HG03432 (cell line): ENCODE results near the gene DHPS.
"Not testable (repeated sequence)": the region's sequence is repeated elsewhere in the genome, so short reads cannot be mapped to it uniquely, and the experiment has no call there.

Experiments
- ATAC-seq: cut with Tn5 transposase; IDR thresholded peaks from one replicate; pipeline ENCODE4 v1.9.1; 2021; ENCODE audit warnings: mild to moderate bottlenecking, moderate library complexity; ENCODE audit not compliant: unreplicated experiment

Gene DHPS

DNA sequence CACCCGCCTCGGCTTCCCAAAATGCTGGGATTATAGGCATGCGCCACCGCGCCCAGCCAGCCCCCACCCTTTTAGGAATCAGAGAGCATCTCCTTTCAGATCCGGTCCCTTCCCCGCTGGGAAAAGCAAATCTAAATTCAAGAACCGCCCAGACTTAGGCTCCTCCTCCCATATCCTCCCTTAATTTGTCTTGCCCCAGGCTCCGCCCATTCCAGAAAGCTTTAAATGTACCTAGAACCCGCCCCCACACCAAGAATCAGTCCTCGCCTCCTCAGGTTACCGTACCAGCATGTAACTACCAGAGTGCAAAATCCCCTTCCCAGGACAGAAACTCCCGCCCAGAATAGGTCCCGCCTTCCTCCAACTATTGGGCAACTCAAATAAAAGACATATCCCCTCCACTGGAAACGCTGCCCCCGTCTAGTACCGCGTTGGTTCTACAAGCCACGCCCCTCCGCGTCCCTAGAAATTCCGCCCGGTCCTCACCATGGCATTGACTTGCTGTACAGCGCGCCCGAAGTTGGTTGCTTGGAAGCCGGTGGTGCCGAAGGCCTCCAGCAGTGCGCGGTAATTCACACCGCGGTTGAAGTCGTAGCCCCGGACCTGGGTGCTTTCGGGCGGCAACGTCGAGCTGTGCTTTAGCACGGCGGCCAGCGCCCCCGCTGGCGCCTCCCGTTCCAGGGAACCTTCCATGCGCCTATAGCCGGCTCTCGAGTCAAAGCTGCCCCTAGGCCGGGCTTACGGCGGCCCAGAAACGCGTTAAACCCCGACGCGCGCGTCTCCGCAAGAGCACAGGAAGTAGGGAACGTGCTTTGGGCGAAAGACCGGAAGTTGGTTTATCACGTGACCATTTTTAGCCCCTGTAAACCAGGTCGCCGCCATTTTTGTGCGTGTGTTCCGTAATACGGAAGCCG is at the start of gene DHPS:
Gene DHPS (minus strand): TSS at position 807 of the 914 bp plus-strand sequence. CDS start 114 bp downstream, at position 693.
- ATAC-seq = peak; percentile 71

DNA sequence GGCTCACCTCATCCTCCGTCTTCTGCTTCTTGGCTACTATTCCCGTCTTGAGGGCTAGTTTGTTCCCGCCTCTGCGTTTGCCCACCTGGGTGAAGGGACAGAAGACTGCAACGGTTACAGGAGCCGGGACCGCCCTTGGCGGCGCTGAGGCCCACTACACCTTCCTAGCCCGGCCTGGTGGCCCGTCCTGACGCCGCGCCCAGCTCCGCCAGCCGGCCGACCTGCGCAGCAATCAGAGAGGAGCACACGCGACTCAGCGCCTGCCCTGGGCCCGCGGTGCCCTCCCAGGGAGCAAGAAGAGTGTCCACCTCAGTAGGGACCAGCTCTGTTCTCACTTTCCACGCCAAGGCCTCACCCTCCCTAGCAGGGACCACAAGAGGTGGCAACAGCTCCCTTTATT is 49.7 kb upstream of the DHPS start:
- no peak for ATAC-seq

DNA sequence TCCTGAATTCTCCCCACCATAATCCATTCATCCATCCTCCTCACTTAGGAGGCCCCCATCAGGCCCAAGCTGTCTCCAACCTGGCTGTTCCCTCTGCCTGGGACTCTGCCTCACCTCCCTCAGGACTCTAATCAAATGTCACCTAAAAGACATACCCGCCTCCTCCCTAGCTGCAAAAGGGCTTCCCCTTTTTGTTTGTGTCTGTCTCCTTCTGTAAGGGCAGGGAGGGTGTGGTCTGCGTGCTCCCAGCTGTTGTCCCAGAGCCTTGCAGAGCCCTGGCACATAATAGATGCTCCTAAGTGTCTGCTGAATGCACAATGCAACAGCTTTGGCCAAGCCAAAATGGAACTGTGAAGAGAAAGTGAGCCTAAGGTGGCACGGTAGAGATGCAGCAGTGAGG is 48.4 kb upstream of the DHPS start:
- no peak for ATAC-seq

- ATAC-seq = no peak
Observed at GRCh38 chr19:12727745-12728433, 46.2 kb upstream of the DHPS start.

DNA sequence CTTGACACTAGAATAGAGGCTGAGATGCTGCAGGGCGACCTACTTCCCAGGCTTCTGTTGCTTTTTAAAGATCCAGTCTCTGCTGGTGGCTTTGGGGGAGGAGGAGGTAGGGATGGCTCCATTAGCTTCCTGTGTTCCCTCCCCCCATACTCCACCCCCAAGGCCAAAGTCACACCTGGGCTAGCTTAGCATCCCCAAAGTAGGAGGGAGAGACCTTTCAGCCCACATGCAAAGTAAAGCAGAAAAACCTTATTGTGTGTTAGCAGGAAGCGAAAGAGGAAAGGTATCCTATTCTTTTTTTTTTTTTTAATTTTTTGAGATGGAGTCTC is 45.3 kb upstream of the DHPS start:
- ATAC-seq = no peak

- ATAC-seq = not testable (repeated sequence)
Observed at GRCh38 chr19:12725612-12726011, 43.9 kb upstream of the DHPS start.

- ATAC-seq = peak; percentile 24
Observed at GRCh38 chr19:12723641-12724426, 42.2 kb upstream of the DHPS start, which contains the start of gene TNPO2. Gene TNPO2 (minus strand): TSS chr19:12723932. CDS start chr19:12720977, 2,955 bp downstream.

DNA sequence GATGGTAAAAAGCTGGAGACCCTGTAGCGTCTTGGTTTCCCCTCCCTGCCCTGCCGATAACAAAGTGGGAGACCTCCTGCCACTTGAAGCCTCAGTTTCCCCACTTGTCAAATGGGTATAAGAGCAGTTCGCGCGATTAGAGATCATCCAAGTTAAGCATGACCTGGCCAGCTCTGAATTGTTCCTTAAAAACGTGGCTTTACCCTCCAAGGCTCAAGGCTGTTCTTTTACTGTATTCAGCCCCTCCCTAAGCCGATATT is 41.6 kb upstream of the DHPS start:
- ATAC-seq = no peak

- peak; percentile 71 for ATAC-seq
Observed at GRCh38 chr19:12722566-12723380, 41.1 kb upstream of the DHPS start.

DNA sequence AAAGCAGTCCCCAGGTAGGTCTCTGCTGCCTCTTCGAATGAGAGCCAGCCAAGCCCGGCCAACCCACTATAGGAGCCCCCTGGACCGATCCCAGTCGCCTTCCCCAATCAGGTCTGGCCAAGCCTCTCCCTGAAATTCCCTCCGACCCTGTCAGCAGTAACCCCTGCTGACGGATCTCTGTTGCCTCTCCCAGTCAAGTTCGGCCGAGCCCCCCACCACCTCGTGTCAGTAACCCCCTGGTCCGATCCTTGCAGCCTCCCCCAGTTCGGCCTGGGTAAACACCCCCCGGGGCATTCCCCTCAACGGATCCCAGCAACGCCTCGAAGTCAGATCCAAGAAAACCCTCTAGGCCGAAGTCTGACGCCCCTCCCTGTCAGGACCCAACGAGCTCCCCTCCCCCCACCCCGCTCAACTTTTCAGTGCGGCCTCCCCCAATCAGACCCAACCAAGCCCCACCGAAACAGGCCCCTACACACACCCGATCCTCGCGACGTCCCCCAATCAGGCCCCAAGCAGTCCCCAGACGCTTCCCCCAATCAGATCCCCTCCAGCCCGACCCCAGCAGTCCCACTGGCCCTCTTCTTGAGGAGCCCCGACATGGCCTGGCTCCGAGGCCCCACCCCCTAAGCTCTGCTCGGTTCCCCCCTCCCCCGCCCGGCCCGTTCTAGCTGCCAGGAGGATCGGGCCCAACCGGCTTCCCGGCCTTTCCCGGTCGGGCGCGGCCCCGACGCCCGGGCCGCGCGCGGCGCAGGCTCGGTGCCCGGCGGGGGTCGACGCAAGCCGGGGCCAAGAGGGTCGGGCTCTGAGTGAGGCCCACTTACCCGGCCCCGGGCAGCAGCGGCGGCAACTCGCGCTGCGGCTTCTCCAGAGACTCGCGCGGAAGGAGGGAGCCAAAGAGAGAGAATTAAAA is 40.2 kb upstream of the DHPS start:
- ATAC-seq = peak; percentile 28

DNA sequence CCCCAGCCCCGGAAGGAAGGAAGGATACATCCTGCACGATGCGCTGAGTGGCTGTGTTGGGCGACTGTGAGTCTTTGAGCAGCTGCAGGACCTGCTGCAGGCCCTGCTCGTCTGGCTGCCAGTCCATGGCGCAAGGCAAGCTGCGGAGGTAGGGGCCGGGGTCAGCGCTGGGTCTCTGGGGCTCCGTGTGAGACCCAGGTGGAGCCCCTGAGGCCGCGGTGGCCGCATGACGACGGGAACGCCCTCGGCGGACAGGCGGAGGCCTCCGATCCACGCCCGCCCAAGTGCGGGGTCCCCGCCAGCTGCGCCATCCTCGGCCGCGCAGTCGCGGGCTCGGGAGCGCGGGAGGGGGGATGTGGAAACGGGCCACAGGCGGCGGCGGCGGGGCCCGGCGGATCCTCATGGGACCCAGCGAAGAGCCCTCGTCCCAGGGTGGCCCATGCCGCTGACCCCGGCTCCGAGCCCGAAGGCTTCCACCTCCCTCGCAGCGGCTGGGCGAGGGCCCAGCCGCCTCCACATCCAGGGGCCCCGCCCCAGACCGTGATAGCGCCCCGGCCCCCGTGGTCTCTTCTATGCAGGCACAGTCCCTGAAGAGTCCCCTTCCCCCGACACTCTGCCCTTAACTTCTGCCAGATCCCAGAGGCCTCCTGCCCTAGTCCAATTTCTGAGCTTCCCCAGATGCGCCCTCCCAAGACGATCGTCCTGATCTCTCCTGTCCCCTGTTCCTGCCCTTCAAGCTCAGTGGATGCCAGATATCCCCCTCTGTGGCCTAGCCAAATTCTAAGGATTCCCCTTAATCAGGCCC is 39.4 kb upstream of the DHPS start:
- no peak for ATAC-seq

DNA sequence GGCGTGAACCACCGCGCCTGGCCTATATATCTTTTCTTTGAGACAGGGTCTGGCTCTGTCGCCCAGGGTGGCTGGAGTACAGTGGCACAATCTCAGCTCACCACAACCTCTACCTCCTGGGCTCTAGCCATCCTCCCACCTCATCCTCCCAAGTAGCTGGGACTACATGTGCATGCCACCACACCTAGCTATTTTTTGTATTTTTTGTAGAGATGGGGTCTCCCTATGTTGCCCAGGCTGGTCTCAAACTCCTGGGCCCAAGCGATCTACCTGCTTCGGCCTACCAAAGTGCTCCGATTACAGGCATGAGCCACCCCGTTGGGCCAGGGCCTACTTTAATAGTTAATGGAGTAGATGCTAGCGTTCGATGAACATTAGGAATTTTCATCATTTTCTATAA is 38.6 kb upstream of the DHPS start:
- no peak for ATAC-seq

DNA sequence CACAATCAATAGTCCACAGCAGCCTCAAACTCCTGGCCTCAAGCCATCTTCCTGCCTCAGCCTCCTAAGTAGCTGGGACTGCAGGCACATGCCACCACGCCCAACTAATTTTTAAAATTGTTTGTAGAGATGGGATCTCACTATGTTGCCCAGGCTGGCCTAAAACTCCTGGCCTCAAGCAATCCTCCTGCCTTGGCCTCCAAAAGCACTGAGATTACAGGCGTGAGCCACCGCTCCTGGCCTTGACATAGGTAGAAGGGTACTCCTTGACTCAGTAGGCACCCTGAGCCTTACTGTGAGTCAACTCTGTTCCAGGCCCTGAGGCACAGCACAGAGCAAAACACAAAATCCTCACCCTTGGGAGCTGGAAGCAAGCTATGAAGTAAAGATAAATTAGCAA is 34.2 kb upstream of the DHPS start:
- ATAC-seq = no peak

DNA sequence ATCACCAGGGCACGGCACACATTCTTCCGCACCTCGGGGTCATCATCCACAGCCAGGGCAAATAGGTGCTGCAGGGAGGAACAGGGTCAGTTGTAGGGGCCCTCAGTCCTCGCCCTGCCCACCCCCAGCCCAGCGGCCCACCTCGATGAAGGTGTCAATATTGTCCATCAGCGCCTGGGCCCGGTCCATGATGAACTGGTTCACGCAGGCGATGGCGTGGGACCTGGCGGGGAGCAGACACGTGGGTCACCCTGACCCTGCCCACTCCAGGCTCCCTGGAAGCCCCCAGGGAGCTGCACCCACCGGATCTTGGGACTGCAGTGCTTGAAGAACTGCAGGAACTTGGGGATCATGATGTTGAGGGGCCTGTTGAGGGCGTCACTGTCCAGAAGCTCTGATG is 33.4 kb upstream of the DHPS start:
- ATAC-seq = no peak

- not testable (repeated sequence) for ATAC-seq
Observed at GRCh38 chr19:12713304-12713703, 31.6 kb upstream of the DHPS start.

- ATAC-seq = not testable (repeated sequence)
Observed at GRCh38 chr19:12712077-12712476, 30.4 kb upstream of the DHPS start.

GRCh38 chr19:12711187-12711586 is 29.5 kb upstream of the DHPS start:
- ATAC-seq = no peak

DNA sequence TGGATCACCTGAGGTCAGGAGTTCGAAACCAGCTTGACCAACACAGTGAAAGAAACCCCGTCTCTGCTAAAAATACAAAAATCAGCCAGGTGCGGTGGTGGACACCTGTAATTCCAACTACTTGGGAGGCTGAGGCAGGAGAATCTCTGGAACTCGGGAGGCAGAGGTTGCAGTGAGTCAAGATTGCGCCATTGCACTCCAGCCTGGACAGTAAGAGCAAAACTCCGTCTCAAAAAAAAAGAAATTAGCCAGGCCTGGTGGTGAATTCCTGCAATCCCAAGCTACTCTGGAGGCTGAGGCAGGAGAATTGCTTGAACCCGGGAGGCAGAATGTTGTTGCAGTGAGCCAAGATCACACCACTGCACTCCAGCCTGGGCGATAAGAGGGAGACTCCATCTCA is 27.0 kb upstream of the DHPS start:
- ATAC-seq = no peak

GRCh38 chr19:12706332-12706718 is 24.6 kb upstream of the DHPS start:
- no peak for ATAC-seq
